ENCODE data around the gene RBMY1J.
"Not testable (repeated sequence)": the region's sequence is repeated elsewhere in the genome, so short reads cannot be mapped to it uniquely, and the experiment has no call there.

RBMY1J gene

GRCh38 chrY:22403110-22403509, at the start of gene RBMY1J:
Gene RBMY1J, plus strand, starts transcription at chrY:22403410. Its CDS starts 2,038 bp downstream, at chrY:22405448.
- DNase-seq (ENCODE audit: low read depth): not testable (repeated sequence)

GRCh38 chrY:22367416-22367815, 35.8 kb upstream of the RBMY1J start:
- DNase-seq (ENCODE audit: low read depth): no peak
- TF ChIP-seq CTCF (conservative IDR thresholded peaks at IDR 0.05; ENCODE audit: low read depth, low read length): no peak
- no peak overlapping the region for H3K4me3 ChIP-seq (ENCODE audit: low read depth, low read length)

More at GRCh38 chrY:22403110-22403509, at the start of gene RBMY1J:
- not testable (repeated sequence) for H3K4me3 ChIP-seq (ENCODE audit: low read depth, low read length)

- no peak for DNase-seq (ENCODE audit: low read depth)
- no peak overlapping the region for H3K4me3 ChIP-seq (ENCODE audit: low read depth, low read length)
- no peak for TF ChIP-seq CTCF (conservative IDR thresholded peaks at IDR 0.05; ENCODE audit: low read depth, low read length)
Measured at GRCh38 chrY:22370623-22371022, 32.6 kb upstream of the RBMY1J start.

GRCh38 chrY:22373494-22373893, 29.7 kb upstream of the RBMY1J start:
- H3K4me3 ChIP-seq (ENCODE audit: low read depth, low read length): no peak overlapping the region
- DNase-seq (ENCODE audit: low read depth): no peak
- no peak for TF ChIP-seq CTCF (conservative IDR thresholded peaks at IDR 0.05; ENCODE audit: low read depth, low read length)

GRCh38 chrY:22444718-22445396, 41.6 kb downstream of the RBMY1J start:
- DNase-seq (ENCODE audit: low read depth); H3K4me3 ChIP-seq (ENCODE audit: low read depth, low read length): not testable (repeated sequence)

GRCh38 chrY:22455522-22455921, 52.3 kb downstream of the RBMY1J start:
- H3K4me3 ChIP-seq (ENCODE audit: low read depth, low read length); DNase-seq (ENCODE audit: low read depth): not testable (repeated sequence)

GRCh38 chrY:22461962-22462361, 58.8 kb downstream of the RBMY1J start:
- not testable (repeated sequence) for H3K4me3 ChIP-seq (ENCODE audit: low read depth, low read length); DNase-seq (ENCODE audit: low read depth)

All from choroid plexus epithelial cell (primary cell).